Fibroblast of skin of right quadriceps (primary cell): ENCODE results near the gene TTC21A.

Experiments used
- DNase-seq: peaks from one replicate; pipeline ENCODE4 v3.0.0-alpha.2; 2013

TTC21A gene

DNA sequence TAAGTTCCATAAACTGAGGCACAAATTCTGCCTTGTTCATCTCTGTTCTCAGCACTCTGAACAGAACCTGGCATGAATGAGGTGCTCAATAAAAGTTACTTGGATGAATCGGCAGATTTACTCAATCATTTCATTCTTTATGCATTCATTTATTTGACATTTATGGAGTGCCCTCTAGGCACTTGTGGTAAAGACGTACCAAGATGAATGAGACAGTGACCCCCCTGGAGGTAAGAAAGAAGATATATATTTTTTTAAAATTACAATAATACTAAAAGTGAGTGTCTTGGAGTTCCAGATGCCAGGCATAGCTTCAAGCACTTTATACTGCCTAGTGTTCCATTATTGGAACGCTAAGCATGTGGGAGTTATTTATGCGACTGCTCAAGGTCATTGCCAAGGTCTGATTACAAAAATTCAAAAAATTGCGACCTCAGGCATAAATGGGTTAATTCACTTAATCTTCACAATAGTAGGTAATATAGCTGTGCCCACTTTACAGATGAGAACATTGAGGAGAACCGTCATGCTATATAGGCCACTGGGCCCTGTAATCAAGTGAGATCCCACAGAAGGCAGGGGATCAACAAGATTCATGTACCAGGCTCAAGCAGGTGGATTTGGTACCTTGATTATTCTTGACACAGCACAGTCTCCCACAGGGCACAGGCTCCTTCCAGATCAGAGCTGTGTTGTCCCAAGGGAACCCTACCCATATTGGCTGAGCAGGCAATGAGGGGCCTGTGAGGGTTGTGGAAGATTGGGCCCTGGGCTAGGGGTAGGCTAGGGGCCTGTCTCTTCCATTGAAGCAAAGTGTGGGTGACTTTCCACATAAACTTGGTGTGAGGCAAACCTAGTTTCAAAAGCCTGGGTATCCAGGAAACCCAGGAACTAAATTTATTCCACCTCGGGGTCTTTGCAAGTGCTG is 74.2 kb downstream of the TTC21A start:
- DNase-seq, result no peak

DNA sequence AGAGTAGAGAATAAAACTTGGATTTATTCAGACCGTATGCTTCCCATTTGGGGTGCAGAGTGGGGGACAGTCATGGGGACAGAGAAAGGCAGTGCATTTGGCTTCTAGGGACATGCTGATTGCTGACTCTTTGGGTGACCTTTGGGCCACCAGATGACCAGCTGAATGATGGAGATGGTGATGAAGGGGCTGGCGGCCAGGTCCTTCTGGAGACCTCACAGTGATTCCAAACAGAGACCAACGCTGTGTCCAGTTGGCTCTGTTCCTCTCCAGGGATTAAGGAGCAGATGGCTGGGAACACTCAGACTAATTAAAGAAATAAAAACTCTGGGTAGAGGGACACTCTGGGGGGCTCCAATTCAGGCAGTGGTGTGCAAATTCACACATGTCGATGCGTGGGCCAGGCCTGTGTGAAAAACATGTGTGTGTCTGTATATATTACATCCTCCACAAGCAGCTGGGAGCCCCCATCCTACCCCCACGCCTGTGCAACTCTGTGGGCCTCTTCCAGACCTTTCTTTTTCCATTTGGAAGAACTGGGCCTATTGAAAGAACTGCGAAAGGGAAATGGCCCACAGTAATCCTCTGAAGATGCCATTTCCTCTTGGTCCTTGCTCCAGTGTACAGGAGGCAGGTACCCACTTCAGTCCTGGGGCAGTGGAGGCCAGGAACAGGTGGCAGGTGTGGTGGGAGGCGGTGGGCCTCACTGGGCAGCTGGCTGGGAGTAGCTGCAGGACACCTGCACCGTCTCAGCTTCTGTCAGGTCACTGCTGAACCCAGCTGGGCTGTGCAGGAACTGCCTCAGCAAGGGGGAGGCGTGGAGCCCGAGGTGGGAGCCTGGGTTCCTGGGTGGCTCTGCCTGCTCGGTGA is 76.0 kb downstream of the TTC21A start:
- no peak for DNase-seq

DNA sequence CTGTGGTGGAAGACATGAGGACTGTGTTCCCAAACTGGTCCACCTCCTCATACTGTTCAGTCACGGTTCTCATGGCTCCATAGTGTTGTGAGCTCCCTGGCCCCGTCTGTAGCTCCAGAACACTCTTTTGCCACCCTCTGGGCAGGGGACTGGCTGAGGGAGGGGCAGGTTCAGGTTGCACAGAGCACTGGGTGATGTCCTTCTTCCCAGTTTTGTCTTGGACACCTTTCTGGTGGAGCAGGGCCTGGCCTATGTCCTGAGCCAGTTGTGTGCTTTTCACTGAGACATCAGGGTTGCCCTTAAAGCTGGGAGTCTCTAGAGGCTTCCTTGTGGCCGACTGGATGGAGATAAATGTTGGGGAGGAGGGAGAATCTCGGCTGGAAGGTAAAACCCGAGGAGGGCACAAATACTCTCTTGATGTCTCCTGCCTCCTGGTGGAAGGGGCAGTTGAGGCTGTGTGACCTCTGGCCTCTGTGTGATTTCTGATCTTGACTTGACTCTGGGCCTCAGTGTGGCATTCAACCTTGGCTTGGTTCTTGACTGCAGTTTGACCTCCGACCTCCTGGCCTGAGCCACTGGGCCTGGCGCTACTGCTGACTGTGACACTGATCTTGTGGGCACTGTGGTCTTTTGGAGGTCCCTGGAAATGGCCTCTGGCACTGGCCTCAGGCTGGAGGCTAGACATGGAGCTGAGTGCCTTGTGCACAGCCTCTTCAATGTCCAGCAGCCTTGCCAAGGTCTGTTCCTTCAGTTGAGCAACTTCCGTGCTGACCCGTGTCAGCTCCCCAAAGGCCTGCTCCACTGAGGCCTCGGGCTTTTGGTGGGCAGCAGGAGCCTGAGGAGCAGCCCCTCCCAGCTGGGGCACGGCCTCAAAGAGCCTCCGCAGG is 76.8 kb downstream of the TTC21A start:
- DNase-seq, result no peak

DNA sequence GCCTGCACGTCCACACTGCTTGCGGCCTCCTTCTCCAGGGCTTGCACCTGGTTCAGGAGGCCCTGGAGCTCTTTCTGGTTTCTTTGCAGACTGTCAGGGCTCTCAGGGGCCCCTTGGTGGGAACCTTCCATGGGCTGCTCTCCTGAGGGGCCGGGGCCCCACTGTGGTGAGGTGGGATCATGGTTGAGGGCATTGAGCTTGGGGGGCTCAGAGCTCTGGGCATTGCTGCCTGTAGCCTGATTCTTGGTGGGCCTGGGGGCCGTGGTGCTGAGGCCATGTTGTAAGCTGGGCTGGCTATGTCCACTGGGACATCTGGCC is 77.4 kb downstream of the TTC21A start:
- DNase-seq, result no peak

DNA sequence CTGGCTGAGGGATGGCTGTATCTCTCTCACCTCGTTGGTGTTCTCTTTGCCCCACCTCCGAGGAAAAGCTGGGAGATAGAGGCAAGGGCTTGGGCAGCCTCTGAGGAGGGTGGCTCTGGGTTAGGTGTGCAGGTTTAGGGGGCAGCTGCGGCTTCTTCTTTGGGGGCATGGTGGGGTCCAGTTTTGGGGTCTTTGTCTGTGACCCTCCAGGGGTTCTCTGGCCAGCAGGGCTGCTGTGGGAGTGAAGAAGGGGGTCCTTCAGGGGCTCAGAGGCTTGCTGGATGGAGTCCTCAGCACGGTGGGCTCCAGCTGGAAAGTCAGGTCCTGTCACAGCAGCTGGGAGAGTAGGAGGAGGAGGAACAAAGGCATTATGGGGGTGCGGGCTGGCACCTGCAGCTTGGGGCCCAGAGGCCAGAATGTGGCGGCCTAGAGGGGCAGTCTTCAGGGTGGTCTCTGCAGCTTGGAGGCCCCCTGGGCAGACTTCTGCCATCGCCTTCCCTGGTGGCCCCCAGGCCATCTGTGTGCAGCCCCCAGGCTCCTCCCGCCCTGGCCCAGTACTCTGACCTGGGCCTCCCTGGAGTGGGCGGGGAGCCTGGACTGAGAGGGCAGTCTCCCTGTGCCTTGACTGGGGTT is 78.0 kb downstream of the TTC21A start:
- no peak for DNase-seq

DNA sequence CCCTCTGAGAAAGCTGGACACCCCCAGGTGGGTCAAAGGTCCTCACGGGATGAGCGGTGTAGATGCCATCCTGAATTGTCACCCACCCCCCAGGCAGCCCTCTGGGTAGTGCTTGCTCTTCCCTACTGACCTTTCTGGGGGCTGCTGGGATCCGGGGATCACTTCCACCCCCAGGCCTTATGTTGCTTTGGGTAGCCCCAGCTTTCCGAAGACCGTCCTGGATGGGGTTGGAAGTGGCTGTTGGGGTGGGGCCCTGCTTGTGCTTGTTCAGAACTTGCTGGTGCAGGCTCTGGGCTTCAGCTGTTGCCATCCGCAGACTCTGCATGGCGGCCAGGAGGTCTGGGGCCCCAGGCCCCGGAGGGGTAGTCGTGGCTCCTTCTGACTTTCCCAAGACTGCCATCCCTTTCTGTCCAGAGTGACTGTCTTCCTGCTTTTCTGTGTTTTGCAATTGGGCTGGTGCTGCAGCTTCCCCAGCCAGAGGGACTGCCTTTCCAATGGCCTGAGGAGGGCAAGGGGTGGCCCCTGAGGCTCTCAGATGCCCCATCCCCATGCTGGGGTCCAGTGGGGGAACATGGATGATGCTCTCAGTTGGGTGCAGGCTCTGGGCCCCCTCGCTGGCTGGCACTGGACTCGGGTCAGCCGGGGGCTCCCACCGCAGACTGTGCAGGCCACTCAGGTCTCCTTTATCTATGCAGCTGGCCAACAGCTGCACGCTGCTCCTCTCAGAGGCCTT is 78.6 kb downstream of the TTC21A start:
- no peak for DNase-seq

DNA sequence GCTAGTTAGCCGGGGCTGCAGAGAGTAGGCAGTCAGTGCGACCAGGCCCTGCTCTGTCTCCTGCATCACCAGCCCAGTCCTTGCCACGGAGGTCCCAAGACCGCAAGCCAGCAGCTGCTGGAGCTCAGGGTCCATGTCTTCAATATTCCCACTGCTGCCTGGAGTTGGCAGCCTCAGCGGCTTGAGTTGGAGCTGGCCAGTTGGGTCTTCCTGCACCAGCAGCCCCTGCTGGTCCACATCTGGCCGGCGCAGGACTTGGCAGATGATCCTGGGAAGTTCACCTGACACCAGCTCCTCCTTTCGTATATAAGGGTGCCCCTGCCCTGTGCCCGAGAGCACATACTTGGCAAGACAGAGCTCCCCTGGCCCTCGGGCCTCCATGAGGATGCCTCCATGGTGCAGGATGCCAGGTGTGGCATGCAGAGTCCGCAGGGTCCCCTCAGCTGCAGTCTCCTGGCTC is 79.2 kb downstream of the TTC21A start:
- no peak for DNase-seq

DNA sequence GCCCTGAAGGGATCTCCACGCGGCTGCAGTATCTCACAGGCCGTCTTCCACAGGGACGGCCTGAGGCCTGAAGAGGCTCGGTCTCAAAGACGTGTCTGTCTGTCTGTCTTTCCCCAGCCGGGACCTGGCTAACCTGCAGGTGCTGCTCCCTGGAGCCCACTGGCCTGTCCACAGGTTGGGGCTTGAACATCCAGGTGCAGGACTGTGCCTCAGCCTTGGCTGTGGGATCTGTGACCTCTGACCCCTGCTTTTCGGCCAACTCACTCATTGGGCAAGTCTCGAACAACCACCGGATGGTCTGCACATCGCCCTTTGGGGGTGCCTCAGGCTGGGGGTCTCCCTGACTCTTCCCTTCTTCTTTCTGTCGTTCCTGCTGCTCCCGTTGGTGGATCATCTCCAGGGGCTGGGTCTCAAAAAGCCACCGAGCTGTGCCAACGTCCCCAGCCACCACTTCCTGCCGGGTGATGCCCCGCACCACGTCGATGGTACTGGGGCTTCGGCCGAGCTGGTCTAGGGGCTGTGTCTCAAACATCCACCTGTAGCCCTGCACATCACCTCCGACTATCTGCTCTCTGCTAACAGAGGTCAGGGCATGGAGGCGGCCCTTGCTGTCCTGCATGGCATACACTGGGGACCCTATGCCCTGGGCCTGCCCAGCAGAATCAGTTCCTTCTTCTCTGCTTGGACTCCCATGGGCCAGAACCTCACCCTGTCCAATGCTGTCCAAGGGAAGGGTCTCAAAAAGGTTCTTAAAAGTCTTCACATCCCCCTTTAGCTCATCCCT is 80.1 kb downstream of the TTC21A start:
- DNase-seq, result no peak
